MM.1S (cell line): Measurements from ENCODE around the gene DPY19L1.
"Not testable (repeated sequence)": the region's sequence is repeated elsewhere in the genome, so short reads cannot be mapped to it uniquely, and the experiment has no call there.

Source experiments
- CTCF ChIP-seq: fragments of 300-600 bp; sonication (generic); IDR thresholded peaks from 2 replicates; pipeline ENCODE4 v1.5.1; 2016; ENCODE audit warnings: antibody characterized with exemption, low read length, mixed read lengths
- EZH2 ChIP-seq: fragments of 300-600 bp; sonication (generic); optimal IDR thresholded peaks from 2 replicates; pipeline ENCODE3; 2017; ENCODE audit warnings: low read depth, mild to moderate bottlenecking, antibody characterized with exemption, low read length, mixed read lengths

GRCh38 chr7:34967818-34968217, 69.5 kb downstream of the DPY19L1 start:
- not testable (repeated sequence) for TF ChIP-seq CTCF, EZH2
